Measurements from ENCODE around the gene TSPAN11. TPM values are rescaled to one million over a fixed set of nuclear protein-coding genes. Genes with fewer than 3 reads are reported as not detected.

The TSPAN11 gene
- total and polyA plus RNA-seq, 12 donors: 0.30 to 6.2 (median 1.2) TPM

DNA sequence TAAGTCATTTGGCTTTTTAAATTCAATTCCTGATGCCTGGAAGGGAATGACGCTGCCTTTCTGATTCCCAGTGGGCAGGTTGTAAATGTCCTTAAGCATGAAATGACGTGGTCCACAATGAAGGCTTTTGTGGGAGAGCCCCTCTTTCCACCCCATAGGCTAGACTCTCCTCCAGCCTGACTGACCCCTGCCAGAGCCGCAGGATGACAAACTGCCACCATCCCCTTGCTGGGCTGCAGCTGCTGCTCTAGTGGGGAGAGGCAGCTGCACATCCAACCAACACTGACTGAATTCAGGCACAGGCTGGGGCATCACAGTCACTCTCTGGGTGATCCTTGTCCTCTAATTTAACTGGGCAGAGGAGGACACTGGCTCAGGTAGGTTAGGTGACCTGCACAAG is 6.3 kb downstream of the TSPAN11 start:
- intact Hi-C loops (cut with DNase I): no loop called here
- WGBS, 4 donors: 79 to 84% (median 81%) methylated on average over 3 of the region's 3 CpGs
- no peak for TF ChIP-seq POLR2A (IDR thresholded peaks at IDR 0.05)
- TF ChIP-seq CTCF (IDR thresholded peaks at IDR 0.05): no peak
- H3K4me3 ChIP-seq: no peak overlapping the region
- H3K4me1 ChIP-seq (replicated peaks in 1 of 2): no peaks in the 10 kb centered on the region
- no peak for DNase-seq
- no peaks in the 10 kb centered on the region for H3K36me3 ChIP-seq (replicated peaks in 1 of 2)
- no peaks in the 10 kb centered on the region for H3K9me3 ChIP-seq (replicated peaks in 1 of 3)
- no peak overlapping the region for H3K27ac ChIP-seq
- H3K27me3 ChIP-seq: no peaks in the 10 kb centered on the region

- Histone ChIP-seq H3K4me1 (replicated peaks in 1 of 2) (no peaks in the 10 kb centered on the region), H3K27ac (no peak overlapping the region), H3K9me3 (replicated peaks in 1 of 3) (no peaks in the 10 kb centered on the region), H3K27me3 (no peaks in the 10 kb centered on the region), H3K36me3 (replicated peaks in 1 of 2) (no peaks in the 10 kb centered on the region), H3K4me3 (no peak overlapping the region)
- TF ChIP-seq POLR2A (IDR thresholded peaks at IDR 0.05): no peak
- no peak for TF ChIP-seq CTCF (IDR thresholded peaks at IDR 0.05)
- 95 to 100% (median 96%) methylated on average over 2 of the region's 2 CpGs for WGBS, 4 donors
- no peak for DNase-seq
- intact Hi-C loops (cut with DNase I): no loop called here
Observed at GRCh38 chr12:30934811-30935210, 8.3 kb downstream of the TSPAN11 start.

GRCh38 chr12:30936036-30936435 is 9.5 kb downstream of the TSPAN11 start:
- Histone ChIP-seq H3K27me3 (no peaks in the 10 kb centered on the region), H3K9me3 (replicated peaks in 1 of 3) (no peaks in the 10 kb centered on the region), H3K27ac (no peak overlapping the region), H3K4me3 (no peak overlapping the region), H3K4me1 (replicated peaks in 1 of 2) (no peaks in the 10 kb centered on the region), H3K36me3 (replicated peaks in 1 of 2) (no peaks in the 10 kb centered on the region)
- intact Hi-C loops (cut with DNase I): no loop called here
- TF ChIP-seq POLR2A (IDR thresholded peaks at IDR 0.05): no peak
- TF ChIP-seq CTCF (IDR thresholded peaks at IDR 0.05): no peak
- 18 to 44% (median 32%) methylated on average over 2 of the region's 2 CpGs for WGBS, 4 donors
- no peak for DNase-seq

DNA sequence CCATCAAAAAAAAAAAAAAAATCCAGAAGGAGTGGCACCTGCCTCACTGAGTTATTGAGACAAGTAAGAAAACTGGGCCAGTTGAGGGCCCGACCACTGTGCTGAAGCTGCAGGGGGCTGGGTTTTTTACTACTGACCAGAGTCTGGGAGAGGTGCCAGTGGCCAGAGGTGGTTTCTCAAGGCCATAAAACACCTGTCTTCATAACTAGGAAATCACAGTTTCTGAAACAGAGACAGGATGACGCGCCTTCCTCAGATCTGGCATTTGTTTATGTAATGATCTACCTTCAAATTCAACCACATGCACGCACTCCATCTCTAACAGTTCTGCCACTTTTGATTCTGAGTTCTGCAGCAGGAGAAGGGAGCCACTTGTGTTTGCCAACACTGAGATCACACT is 12.7 kb downstream of the TSPAN11 start:
- Histone ChIP-seq H3K4me1 (replicated peaks in 1 of 2) (no peaks in the 10 kb centered on the region), H3K27me3 (no peaks in the 10 kb centered on the region), H3K27ac (no peak overlapping the region), H3K36me3 (replicated peaks in 1 of 2) (no peaks in the 10 kb centered on the region), H3K4me3 (no peak overlapping the region), H3K9me3 (replicated peaks in 1 of 3) (no peaks in the 10 kb centered on the region)
- 88 to 93% (median 92%) methylated on average over 4 of the region's 4 CpGs for WGBS, 4 donors
- intact Hi-C loops (cut with DNase I): no loop called here
- no peak for DNase-seq
- no peak for TF ChIP-seq CTCF (IDR thresholded peaks at IDR 0.05)
- TF ChIP-seq POLR2A (IDR thresholded peaks at IDR 0.05): no peak

Measured in adrenal gland (tissue), 12 donors.